RWPE2 (cell line): ENCODE data around the gene HTR3D.
"Not testable (repeated sequence)": the region's sequence is repeated elsewhere in the genome, so short reads cannot be mapped to it uniquely, and the experiment has no call there.

Source experiments
- ATAC-seq: fragments of 200-7000 bp; cut with Tn5 transposase; 3 replicates; pipeline ENCODE4 v1.9.1; 2021; ENCODE audit warnings: low read depth
- DNase-seq: peaks from one replicate; pipeline ENCODE4 v3.0.0-alpha.2; 2020; ENCODE audit warnings: low spot score
- H3K27ac ChIP-seq: fragments of 450-650 bp; 2 replicates; pipeline ENCODE4 v1.5.1; 2017; ENCODE audit warnings: mild to moderate bottlenecking; ENCODE audit not compliant: poor library complexity, severe bottlenecking
- H3K27me3 ChIP-seq: fragments of 250-450 bp; sonication (Bioruptor Pico); 2 replicates; pipeline ENCODE4 v1.5.1; 2021; ENCODE audit warnings: mild to moderate bottlenecking, moderate library complexity; ENCODE audit not compliant: insufficient read depth, poor library complexity, severe bottlenecking
- H3K36me3 ChIP-seq: fragments of 250-450 bp; sonication (Bioruptor Pico); 2 replicates; pipeline ENCODE4 v1.5.1; 2020; ENCODE audit warnings: low read depth, mild to moderate bottlenecking, moderate library complexity
- H3K4me1 ChIP-seq: fragments of 250-450 bp; sonication (Bioruptor Pico); 2 replicates; pipeline ENCODE4 v1.5.1; 2021; ENCODE audit warnings: mild to moderate bottlenecking, moderate library complexity; ENCODE audit not compliant: insufficient read depth, poor library complexity, severe bottlenecking
- H3K4me3 ChIP-seq: fragments of 250-450 bp; sonication (Bioruptor Pico); 2 replicates; pipeline ENCODE4 v1.5.1; 2021; ENCODE audit warnings: mild to moderate bottlenecking, moderate library complexity; ENCODE audit not compliant: severe bottlenecking
- H3K9me3 ChIP-seq: fragments of 250-450 bp; sonication (Bioruptor Pico); 2 replicates; pipeline ENCODE4 v1.5.1; 2021; ENCODE audit warnings: mild to moderate bottlenecking, moderate library complexity; ENCODE audit not compliant: severe bottlenecking
- TF ChIP-seq, protein P1 (sequence below): fragments of 450-650 bp; IDR thresholded peaks from one replicate; pipeline ENCODE4 v1.5.1; 2017; ENCODE audit warnings: mild to moderate bottlenecking, moderate library complexity; ENCODE audit not compliant: poor library complexity, severe bottlenecking

Gene HTR3D

DNA sequence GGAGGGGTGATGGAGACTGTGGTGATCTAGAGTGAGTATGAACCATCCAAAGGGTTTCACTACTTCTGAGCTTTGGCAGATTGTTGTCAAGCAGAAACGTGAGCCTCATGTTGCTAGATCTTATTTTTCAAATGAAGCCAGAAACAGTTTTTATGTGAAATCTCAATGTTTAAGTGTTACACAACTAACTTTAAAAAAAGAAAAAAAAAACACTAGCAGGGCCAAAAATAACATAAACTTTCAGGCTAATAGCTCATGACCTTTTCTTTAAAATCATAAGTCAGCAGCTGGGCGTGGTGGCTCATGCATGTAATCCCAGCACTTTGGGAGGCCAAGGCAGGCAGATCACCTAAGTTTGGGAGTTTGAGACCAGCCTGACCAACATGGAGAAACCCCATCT is 2.1 kb upstream of the HTR3D start:
- ATAC-seq: no peak
- no peak for DNase-seq
- TF ChIP-seq, protein P1, sequence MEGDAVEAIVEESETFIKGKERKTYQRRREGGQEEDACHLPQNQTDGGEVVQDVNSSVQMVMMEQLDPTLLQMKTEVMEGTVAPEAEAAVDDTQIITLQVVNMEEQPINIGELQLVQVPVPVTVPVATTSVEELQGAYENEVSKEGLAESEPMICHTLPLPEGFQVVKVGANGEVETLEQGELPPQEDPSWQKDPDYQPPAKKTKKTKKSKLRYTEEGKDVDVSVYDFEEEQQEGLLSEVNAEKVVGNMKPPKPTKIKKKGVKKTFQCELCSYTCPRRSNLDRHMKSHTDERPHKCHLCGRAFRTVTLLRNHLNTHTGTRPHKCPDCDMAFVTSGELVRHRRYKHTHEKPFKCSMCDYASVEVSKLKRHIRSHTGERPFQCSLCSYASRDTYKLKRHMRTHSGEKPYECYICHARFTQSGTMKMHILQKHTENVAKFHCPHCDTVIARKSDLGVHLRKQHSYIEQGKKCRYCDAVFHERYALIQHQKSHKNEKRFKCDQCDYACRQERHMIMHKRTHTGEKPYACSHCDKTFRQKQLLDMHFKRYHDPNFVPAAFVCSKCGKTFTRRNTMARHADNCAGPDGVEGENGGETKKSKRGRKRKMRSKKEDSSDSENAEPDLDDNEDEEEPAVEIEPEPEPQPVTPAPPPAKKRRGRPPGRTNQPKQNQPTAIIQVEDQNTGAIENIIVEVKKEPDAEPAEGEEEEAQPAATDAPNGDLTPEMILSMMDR: no peak

DNA sequence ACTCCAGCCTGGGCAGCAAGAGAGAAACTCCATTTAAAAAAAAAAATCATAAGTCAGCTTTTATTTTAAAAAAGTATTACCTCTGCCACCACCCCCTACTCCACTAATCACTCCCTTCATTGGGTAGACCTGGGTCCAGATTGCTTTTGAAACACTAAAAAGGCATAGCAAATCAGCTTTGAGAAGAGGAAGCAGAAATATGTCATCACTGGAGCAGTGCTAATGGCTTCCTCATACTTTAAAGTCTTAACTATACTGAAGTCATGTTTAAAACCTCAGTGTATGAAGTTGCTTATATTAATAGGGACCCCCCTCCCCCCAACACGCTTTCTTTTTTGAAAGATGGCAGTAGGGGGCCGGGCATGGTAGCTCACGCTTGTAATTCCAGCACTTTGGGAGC is 1.0 kb upstream of the HTR3D start:
- H3K36me3 ChIP-seq: no peaks in the 10 kb centered on the region
- TF ChIP-seq, protein P1: no peak
- no peak overlapping the region for H3K4me3 ChIP-seq
- no peak overlapping the region for H3K27ac ChIP-seq
- H3K9me3 ChIP-seq: no peaks in the 10 kb centered on the region
- ATAC-seq (no peak), DNase-seq (no peak)
- H3K27me3 ChIP-seq: no peaks in the 10 kb centered on the region
- H3K4me1 ChIP-seq: no peaks in the 10 kb centered on the region

More for the DNA sequence above, 2.1 kb upstream of the HTR3D start:
- no peaks in the 10 kb centered on the region for H3K4me1 ChIP-seq
- no peaks in the 10 kb centered on the region for H3K36me3 ChIP-seq
- H3K9me3 ChIP-seq: no peaks in the 10 kb centered on the region
- no peaks in the 10 kb centered on the region for H3K27me3 ChIP-seq
- no peak overlapping the region for H3K4me3 ChIP-seq
- H3K27ac ChIP-seq: no peak overlapping the region

DNA sequence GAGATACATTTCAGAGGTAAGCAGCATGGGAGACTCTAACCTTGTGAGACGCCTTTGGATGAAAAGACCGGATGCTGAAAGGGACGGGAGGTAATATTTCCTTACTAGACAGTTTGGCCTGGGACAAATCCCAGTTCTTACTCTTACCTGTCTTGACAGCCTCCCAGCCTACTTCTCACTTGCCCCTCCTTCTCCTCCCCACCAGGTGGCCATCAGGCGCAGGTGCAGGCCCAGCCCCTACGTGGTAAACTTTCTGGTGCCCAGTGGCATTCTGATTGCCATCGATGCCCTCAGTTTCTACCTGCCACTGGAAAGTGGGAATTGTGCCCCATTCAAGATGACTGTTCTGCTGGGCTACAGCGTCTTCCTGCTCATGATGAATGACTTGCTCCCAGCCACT is 6.3 kb downstream of the HTR3D start:
- Histone ChIP-seq H3K36me3 (no peaks in the 10 kb centered on the region), H3K4me1 (no peaks in the 10 kb centered on the region), H3K4me3 (no peak overlapping the region), H3K27me3 (no peaks in the 10 kb centered on the region), H3K27ac (no peak overlapping the region), H3K9me3 (no peaks in the 10 kb centered on the region)
- no peak for DNase-seq
- TF ChIP-seq, protein P1: no peak
- 0 out of 3 replicates have a peak, but pooled peaks have one; percentile 45 for ATAC-seq

DNA sequence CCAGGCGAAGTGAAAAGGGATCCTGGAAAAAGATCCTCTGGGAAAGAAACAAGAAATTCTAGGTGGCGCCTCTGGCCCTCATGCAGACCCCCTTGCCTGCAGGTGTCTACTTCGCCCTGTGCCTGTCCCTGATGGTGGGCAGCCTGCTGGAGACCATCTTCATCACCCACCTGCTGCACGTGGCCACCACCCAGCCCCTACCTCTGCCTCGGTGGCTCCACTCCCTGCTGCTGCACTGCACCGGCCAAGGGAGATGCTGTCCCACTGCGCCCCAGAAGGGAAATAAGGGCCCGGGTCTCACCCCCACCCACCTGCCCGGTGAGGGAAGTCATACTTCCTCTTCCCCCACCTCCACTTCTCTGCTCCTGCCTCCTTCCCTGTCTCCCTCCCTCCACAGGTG is 6.8 kb downstream of the HTR3D start:
- DNase-seq, H3K9me3 ChIP-seq, H3K27me3 ChIP-seq, H3K27ac ChIP-seq, H3K36me3 ChIP-seq, ATAC-seq, H3K4me3 ChIP-seq, H3K4me1 ChIP-seq: not testable (repeated sequence)

DNA sequence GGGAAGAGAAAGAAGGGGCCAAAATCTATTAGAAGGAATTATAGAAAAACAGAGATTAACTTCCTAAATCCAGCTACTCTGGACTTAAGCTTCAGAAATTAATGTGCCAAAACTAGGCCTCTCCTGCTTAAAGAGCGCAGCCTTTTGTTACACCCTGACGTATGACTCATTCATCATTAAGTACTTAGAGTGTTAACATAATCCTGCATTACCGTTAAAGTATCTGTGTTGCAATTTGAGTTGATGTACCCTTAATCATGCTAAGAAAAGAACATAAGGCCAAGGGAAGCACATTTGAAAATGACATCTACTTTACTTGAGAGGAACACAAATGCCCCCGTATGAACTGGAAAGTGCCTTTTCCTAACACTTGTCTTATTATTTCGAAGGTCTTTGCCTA is 7.9 kb downstream of the HTR3D start:
- Histone ChIP-seq H3K36me3 (no peaks in the 10 kb centered on the region), H3K27me3 (no peaks in the 10 kb centered on the region), H3K27ac (no peak overlapping the region), H3K9me3 (no peaks in the 10 kb centered on the region), H3K4me1 (no peaks in the 10 kb centered on the region), H3K4me3 (no peak overlapping the region)
- TF ChIP-seq, protein P1: no peak
- no peak for DNase-seq
- peak; percentile 64; the same call in 2 of the 3 replicates for ATAC-seq
